ENCODE results near the gene SCEL. TPM values are rescaled to one million over a fixed set of nuclear protein-coding genes. Genes with fewer than 3 reads are reported as not detected.

Gene SCEL
- total RNA-seq, 1 donor from 2014 or later: 251 TPM

DNA sequence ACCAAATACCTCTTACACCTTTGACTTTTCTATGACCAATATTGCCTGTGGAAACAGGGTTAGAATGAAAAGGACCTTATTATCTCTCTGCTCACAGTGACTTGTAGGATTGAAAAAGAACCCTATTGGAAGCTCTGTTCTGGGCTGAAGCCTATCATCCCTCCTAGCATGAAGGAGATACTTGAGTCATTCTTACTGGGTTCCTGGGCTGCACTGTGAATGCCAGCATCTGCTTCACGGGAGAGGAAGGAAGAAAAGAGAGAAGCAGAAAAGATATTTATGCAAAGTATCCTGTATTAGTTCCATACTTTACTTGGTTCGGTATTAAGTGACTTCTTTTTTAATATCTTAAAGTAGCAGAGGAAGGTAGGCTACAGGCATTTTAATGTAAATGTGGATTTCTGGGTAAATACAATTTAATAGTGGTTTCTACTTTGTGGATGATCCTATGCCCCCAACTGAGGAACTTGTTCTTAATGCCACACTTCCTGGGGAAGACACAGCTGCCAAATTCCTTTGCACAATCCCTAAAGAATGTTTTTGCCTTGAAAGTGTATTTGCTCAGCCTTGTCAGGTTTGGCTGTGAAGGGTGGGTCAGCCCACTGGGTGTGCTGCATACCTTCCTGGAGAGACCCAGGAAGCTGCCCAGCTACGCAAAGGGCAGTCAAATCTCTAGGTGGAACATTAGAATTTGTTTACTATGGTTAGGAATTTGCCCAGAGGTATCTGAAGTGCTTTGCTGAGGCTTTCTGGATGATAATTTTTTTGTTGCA lies 13.7 kb upstream of the SCEL start:
- peak; percentile 77 for ATAC-seq

GRCh38 chr13:77522444-77522843 lies 13.1 kb upstream of the SCEL start:
- ATAC-seq: peak; percentile 72

DNA sequence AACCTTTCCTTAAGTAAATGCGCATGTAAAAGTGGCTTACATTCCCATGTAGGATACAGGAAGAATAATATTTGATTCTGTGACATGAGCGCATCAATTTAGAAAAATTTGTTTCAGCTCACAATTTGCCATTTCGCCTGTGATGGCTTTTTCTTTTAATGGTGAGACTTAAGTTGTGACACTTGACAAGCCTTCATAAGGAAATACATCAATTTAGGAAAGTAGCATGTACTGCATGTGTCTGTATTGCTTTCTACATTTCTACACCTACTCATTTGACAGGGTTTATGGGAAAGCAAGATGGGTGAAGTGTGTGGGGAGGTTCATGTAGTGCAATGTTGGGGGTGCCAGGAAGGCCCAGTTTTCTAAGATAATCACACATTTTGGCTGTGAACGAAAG lies 12.1 kb upstream of the SCEL start:
- no peak for ATAC-seq

- ATAC-seq: peak; percentile 83
These were observed 11.4 kb upstream of the SCEL start for GRCh38 chr13:77523834-77524728.

DNA sequence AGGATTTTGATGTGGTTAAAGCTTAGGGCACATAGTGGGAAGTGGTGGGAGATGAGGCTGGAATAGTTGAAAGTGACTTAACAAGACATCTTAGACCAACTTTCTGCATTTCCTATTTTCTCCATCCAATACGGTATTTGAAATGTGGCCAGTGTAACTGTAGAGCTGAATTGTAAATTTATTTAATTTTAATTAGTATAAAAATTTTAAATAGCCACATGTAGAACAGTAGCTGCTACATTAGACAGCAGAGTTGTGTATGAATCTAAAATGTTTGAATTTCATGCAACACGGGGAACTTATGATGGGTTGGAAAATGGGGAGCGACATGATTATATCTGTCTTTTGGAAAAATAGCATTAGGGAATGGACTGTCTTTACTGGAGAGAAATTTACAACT lies 7.1 kb upstream of the SCEL start:
- no peak for ATAC-seq

- ATAC-seq: no peak
These were observed 6.5 kb upstream of the SCEL start for GRCh38 chr13:77528834-77529500.

- no peak for ATAC-seq
These were observed 6.0 kb upstream of the SCEL start for GRCh38 chr13:77529501-77529840.

DNA sequence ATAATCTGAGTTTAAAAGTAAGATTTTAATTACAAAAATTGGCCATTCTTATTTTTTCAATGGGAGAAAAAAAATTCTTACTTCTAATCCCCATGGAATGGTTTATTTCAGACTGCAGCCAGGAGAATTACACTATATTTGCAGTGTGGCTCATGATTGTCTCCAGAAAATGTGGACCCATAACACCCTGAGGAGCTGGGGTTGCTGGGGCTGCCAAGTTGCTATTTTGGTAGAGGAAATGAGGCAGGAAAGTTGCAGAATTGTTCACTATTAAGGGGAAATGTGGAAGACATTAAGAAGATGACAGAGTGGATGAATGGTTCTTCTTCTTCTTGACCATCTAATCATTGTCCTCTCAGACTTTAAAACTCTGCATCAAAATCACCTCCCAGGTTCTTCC lies 4.6 kb upstream of the SCEL start:
- no peak for ATAC-seq

DNA sequence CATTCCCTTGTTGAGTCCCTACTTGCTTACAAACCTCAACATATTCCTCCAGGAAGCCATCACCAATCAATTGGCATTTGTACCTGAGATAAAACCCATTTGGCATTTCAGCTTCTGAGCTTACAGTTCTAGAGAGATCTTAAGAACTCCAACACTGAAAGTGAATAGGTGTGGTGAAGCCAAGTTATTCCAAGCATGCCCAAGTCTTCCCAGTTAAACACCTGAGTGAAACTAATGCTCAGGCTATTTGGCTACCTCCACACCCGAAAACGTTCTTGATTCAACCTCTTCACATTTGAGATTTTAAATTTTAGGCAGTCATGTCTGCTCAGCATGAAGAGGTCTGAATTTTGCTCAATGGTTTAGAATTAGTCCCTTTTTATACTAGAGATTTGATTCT lies 2.5 kb upstream of the SCEL start:
- ATAC-seq: peak; percentile 2

- peak; percentile 81 for ATAC-seq
These were observed 1.4 kb upstream of the SCEL start for GRCh38 chr13:77533875-77534788.

DNA sequence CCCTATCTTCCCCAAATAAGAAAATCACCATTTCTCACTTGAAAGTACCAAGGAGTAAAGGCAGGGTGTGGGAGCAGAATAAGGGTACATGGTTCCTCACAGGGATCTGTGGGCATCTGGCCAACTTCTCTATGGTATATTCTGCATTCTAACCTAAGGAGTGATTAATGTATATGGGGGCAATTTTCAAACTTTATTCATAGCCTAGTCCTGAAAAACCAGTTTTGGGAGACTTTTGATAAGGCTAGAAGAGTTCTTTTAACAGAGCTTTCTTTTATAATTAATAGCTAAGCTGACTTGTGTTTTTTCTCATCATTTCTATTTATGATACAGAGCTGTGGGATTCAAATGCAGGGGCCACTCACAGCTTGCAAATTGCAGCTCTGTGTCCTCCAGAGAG lies 852 bp downstream of the SCEL start:
- no peak for ATAC-seq

- ATAC-seq: no peak
These were observed 1.9 kb downstream of the SCEL start for GRCh38 chr13:77537289-77537919.

DNA sequence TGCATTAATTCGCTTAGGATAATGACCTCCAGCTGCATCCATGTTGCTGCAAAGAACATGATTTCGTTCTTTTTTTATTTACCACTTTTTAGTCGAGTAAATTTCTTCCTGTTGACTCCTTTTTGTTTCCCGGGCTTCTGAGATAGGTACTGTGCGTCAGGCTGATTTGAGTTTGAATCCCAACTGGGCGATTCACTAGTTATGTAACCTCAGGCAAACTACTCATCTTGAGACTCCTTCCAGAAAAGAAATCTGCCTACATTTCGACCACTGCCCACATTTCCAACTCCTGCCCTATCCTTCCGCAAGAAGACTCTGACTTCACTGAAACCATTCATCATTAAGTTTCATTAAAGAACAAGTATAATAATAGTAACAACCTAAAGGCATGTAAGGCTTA lies 8.2 kb downstream of the SCEL start:
- no peak for ATAC-seq

- ATAC-seq: peak; percentile 24
These were observed 8.8 kb downstream of the SCEL start for GRCh38 chr13:77544355-77544754.

DNA sequence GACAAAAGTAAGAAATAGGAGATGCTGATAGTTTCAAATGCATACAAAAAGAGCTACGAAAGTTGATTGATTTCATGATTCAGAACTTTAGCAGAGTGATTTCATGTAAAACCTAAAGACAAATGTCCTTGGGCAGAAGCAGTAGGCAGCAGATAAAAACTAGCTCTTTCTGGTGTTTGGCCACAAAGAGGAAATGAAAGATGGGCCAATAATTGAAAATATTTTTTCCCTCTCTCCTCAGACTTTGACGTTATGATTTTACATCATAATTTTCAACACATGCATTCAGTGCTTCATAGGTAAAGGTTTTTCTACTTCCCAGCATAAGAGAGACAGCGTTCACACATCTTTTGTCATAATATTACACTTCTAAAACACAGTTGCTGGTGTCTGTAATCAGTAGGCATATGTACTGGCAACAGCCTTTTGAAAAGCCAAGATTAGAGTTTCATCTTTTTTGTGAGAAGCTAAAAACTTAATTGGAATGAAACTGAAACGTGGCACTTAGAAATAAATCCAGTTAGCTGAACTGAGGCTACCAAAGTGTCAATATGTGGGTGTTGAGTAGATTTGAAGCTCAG lies 9.3 kb downstream of the SCEL start:
- no peak for ATAC-seq

DNA sequence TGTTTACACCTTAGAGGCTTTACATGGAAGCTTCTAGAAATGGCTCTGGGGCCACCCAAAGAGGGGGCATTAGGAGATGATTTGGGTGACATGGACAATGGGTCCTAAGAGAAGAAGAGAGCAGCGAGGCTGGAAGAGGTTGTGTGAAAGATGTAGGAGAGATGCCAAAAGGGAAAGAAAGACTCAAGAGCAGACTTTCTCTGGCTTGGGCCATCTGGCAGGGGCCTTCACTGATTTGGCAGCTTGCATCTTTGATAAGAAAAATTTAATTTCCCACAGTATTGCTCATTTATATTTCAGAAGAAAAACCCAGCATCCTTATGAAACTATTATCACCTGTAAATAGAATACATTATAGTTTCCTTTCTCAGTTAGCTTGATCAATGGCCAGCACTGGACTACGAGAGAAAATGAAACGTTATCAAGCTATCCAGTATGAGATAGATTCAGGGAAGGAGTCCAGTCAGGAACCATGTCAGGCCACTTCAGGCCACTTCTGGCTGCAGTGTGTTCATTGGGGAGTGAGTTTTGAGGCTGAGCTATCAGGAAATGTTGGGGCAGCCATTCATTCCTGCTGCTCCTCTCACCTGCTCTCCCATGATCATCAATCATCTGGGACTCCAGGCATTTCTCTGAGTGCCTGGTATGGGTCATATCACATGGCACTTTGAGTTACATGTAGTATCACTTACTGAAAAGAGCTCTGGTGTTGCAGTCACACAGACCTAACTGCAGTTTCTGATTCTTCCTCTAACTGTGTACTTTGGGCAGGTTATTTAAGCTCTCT lies 10.3 kb downstream of the SCEL start:
- peak; percentile 24 for ATAC-seq

DNA sequence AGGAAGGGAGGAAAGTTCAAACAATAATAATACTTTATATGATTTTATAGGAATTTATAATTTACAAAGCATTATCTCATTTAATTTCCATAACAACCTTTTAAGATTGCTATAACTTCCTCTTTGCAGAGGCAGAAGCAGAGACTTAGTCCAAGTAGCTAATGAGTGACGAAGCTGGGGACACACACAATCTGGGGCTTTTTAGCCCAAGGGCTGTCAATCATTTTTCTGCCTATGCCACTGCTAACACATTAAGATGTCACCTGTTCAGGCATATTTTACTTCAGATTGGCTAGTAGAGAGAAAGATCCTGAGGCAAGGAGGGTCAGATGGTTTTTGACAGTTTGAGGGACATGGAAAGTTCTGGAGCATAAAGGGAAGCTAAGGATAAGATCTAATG lies 12.6 kb downstream of the SCEL start:
- no peak for ATAC-seq

- no peak for ATAC-seq
These were observed 13.1 kb downstream of the SCEL start for GRCh38 chr13:77548594-77548993.

GRCh38 chr13:77554069-77554468 lies 18.6 kb downstream of the SCEL start:
- ATAC-seq: peak; percentile 63

DNA sequence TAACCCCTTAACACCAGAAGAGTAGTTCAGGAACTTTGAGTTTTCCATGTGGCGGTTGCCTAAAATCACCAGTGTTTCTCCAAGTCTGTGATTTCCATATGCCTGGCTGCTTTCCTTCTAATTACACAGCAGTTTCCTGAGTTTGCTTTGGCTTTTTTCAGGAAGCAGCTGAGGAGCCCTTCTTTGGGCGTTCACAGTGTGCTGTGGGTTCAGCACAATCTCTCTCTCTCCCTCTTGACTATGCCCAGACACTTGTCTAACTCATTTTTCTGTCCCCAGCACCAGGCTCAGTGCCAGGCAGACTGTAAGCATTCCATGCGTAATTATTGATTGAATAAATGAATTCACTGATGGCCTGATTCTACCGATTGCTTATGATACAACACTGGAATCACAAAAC lies 19.7 kb downstream of the SCEL start:
- ATAC-seq: no peak

- no peak for ATAC-seq
These were observed 22.5 kb downstream of the SCEL start for GRCh38 chr13:77558016-77558415.

Measured in esophagus mucosa (tissue), 1 donor.